Karpas-422 (cell line): Measurements from ENCODE around the gene PKHD1. TPM values are rescaled to one million over a fixed set of nuclear protein-coding genes. Genes with fewer than 3 reads are reported as not detected.

Experiments used
- DNase-seq: peaks from one replicate; pipeline ENCODE4 v3.0.0-alpha.2; 2015
- H2AFZ ChIP-seq: fragments of 200-600 bp; sonication (generic); 2 replicates; pipeline ENCODE4 v1.6.1; 2014; ENCODE audit warnings: antibody characterized with exemption, low read length, mixed read lengths
- H3K27ac ChIP-seq: fragments of 200-600 bp; sonication (generic); 2 replicates; pipeline ENCODE4 v1.5.1; 2014; ENCODE audit warnings: mild to moderate bottlenecking, low read length, moderate library complexity
- H3K27me3 ChIP-seq: fragments of 200-600 bp; sonication (generic); 2 replicates; pipeline ENCODE4 v1.6.1; 2014; ENCODE audit warnings: low read length, mixed read lengths
- H3K36me3 ChIP-seq: fragments of 200-600 bp; sonication (generic); 2 replicates; pipeline ENCODE4 v1.6.1; 2014; ENCODE audit warnings: low read length, mixed read lengths; ENCODE audit not compliant: insufficient read depth
- H3K4me1 ChIP-seq: fragments of 200-600 bp; sonication (generic); 2 replicates; pipeline ENCODE4 v1.6.1; 2014; ENCODE audit warnings: mild to moderate bottlenecking, low read length, mixed read lengths
- H3K4me2 ChIP-seq: fragments of 200-600 bp; sonication (generic); 2 replicates; pipeline ENCODE4 v1.6.1; 2014; ENCODE audit warnings: low read length, low read depth, mild to moderate bottlenecking; ENCODE audit not compliant: poor library complexity, severe bottlenecking
- H3K4me3 ChIP-seq: fragments of 200-600 bp; sonication (generic); 2 replicates; pipeline ENCODE4 v1.5.1; 2014; ENCODE audit warnings: mild to moderate bottlenecking, antibody characterized with exemption, low read length, mixed read lengths
- H3K79me2 ChIP-seq: fragments of 200-600 bp; sonication (generic); 2 replicates; pipeline ENCODE4 v1.6.1; 2014; ENCODE audit warnings: mild to moderate bottlenecking, low read length, mixed read lengths
- H3K9ac ChIP-seq: fragments of 200-600 bp; sonication (generic); 2 replicates; pipeline ENCODE4 v1.6.0; 2014; ENCODE audit warnings: low read length
- H3K9me2 ChIP-seq: fragments of 200-600 bp; sonication (generic), shearing (Covaris generic); replicated peaks from 2 replicates; pipeline ENCODE4 v1.6.0; 2014; ENCODE audit warnings: mild to moderate bottlenecking, low read length, moderate library complexity; ENCODE audit not compliant: insufficient read depth
- H3K9me3 ChIP-seq: fragments of 300-700, 200-600 bp; sonication (generic); 2 replicates; pipeline ENCODE4 v1.6.1; 2014; ENCODE audit warnings: low read length, mixed read lengths
- H4K20me1 ChIP-seq: fragments of 200-600 bp; sonication (generic); 2 replicates; pipeline ENCODE4 v1.6.1; 2014; ENCODE audit warnings: mild to moderate bottlenecking, antibody characterized with exemption, low read length, low read depth; ENCODE audit not compliant: insufficient read depth
- total RNA-seq: library from RNA; depleted of rRNA; stranded (reverse); fragments of >200 nt; shearing (Covaris generic); gene quantifications from 2 replicates; pipeline ENCODE4 v1.2.3, GENCODE V29; 2014; ENCODE audit warnings: low replicate concordance

The PKHD1 gene
- total RNA-seq, 1 experiment from 2014 or later, result 0.11 TPM

- H3K79me2 ChIP-seq, result no peaks in the 10 kb centered on the region
- no peaks in the 10 kb centered on the region for H3K27me3 ChIP-seq
- no peaks in the 10 kb centered on the region for H4K20me1 ChIP-seq
- no peak overlapping the region for H3K4me3 ChIP-seq
- no peak overlapping the region for H3K4me2 ChIP-seq
- H3K4me1 ChIP-seq, result no peaks in the 10 kb centered on the region
- no peaks in the 10 kb centered on the region for H3K9me3 ChIP-seq
- peak; percentile 64 for DNase-seq
- H2AFZ ChIP-seq, result no peak overlapping the region
- H3K9ac ChIP-seq, result no peak overlapping the region
- no peak overlapping the region for H3K27ac ChIP-seq
- H3K9me2 ChIP-seq, result no peaks in the 10 kb centered on the region
- H3K36me3 ChIP-seq, result no peaks in the 10 kb centered on the region
These were observed 243.1 kb downstream of the PKHD1 start for GRCh38 chr6:51844336-51844735.

- Histone ChIP-seq H3K27me3 (no peaks in the 10 kb centered on the region), H3K9me2 (no peaks in the 10 kb centered on the region), H3K9me3 (no peaks in the 10 kb centered on the region), H3K4me3 (no peak overlapping the region), H3K27ac (no peak overlapping the region), H3K36me3 (no peaks in the 10 kb centered on the region), H3K4me2 (no peak overlapping the region), H3K79me2 (no peaks in the 10 kb centered on the region), H2AFZ (no peak overlapping the region), H4K20me1 (no peaks in the 10 kb centered on the region), H3K4me1 (no peaks in the 10 kb centered on the region), H3K9ac (no peak overlapping the region)
- DNase-seq, result no peak
These were observed 243.9 kb downstream of the PKHD1 start for GRCh38 chr6:51843456-51844056.

DNA sequence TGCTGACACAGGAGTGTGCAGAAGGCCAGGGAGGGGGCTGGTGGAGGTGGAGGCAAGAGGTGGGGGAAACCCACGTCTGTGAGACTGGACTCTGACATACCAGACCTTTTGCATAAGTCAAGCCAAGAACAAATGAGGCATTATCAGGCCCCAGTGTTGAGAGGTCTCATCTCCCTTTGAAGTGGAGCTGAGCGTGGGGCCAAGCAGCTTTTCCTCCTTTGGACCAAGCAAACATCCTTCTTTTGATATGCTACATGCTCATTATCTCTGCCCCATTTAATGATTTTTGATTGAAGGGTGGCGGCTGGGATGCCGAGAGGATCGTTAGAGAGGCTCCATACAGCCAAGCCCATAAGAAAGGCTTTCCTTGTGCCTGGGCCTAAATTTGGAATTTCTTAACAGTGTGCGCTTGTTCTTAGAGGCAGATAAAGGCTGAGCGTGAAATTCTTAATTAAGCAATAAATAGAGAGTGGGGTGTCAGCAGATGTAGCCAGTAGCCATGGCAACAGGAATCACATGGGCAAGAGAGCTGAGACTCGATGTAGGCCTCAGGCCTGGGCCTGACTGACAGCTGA is 244.5 kb downstream of the PKHD1 start:
- no peak for DNase-seq
- no peaks in the 10 kb centered on the region for H3K9me2 ChIP-seq
- H3K4me1 ChIP-seq, result no peaks in the 10 kb centered on the region
- no peaks in the 10 kb centered on the region for H3K79me2 ChIP-seq
- no peaks in the 10 kb centered on the region for H4K20me1 ChIP-seq
- no peak overlapping the region for H3K4me2 ChIP-seq
- H3K9me3 ChIP-seq, result no peaks in the 10 kb centered on the region
- no peaks in the 10 kb centered on the region for H3K36me3 ChIP-seq
- H3K9ac ChIP-seq, result no peak overlapping the region
- H3K27me3 ChIP-seq, result no peaks in the 10 kb centered on the region
- no peak overlapping the region for H2AFZ ChIP-seq
- no peak overlapping the region for H3K27ac ChIP-seq
- H3K4me3 ChIP-seq, result no peak overlapping the region

DNA sequence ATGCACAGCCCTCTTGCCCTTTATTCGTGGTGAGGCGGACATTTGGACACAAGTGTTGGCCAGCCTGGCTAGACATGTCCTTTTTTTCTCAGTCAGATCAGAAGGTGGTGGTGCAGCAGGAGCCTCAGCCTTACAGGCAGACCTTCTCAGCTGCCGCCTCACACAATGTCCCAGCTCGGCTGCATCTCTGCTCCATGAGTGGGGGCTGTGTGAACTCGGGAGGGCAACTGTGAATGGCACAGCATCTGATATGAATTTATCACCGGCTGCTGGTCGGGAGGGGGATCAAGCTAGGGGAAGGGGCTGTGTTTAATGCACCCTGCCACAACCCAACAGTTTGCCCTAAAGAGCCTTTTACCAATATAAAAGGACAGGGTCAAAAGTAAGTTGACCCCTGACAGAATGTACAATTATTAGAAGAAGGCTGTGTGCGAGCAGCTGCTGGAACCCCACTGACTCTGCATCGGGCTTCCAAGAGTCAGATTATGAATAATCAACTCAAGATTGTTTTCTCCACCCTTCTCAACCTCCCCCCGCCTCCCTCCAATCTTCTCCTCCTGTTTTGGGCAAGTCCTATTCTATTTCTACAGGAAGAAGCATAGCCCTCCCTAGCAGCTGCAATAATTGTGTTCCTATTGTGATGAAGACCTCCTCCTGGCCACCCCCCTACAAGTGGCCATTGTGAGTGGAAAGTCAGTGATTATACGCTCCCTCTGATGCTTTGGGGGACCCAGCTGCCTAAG is 245.2 kb downstream of the PKHD1 start:
- no peak for DNase-seq
- Histone ChIP-seq H3K36me3 (no peaks in the 10 kb centered on the region), H3K4me1 (no peaks in the 10 kb centered on the region), H3K4me3 (no peak overlapping the region), H3K9me2 (no peaks in the 10 kb centered on the region), H2AFZ (no peak overlapping the region), H3K27ac (no peak overlapping the region), H3K27me3 (no peaks in the 10 kb centered on the region), H4K20me1 (no peaks in the 10 kb centered on the region), H3K9ac (no peak overlapping the region), H3K9me3 (no peaks in the 10 kb centered on the region), H3K79me2 (no peaks in the 10 kb centered on the region), H3K4me2 (no peak overlapping the region)

DNA sequence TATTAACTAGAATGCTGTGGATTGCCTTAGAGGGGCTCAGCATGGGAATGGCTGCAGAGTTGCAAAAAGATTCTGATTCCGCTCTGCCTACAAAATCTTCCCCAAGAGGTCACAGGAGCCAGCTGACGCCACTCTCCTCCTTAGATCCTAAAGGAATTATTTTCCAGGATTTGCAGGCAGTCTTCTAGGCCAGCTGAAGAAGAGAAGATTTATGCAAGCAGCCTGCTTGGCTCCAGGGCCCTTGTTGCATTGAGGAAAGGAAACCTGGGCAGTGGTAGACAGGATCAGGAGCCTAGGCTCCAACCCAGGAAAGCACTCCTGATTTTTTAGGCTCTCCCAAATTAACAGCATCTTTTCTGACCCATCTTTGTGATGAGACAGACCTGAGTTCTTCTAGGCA is 245.8 kb downstream of the PKHD1 start:
- no peak overlapping the region for H3K9ac ChIP-seq
- H3K9me3 ChIP-seq, result no peaks in the 10 kb centered on the region
- no peaks in the 10 kb centered on the region for H3K79me2 ChIP-seq
- DNase-seq, result no peak
- no peaks in the 10 kb centered on the region for H4K20me1 ChIP-seq
- no peak overlapping the region for H3K27ac ChIP-seq
- no peaks in the 10 kb centered on the region for H3K4me1 ChIP-seq
- H2AFZ ChIP-seq, result no peak overlapping the region
- H3K27me3 ChIP-seq, result no peaks in the 10 kb centered on the region
- no peak overlapping the region for H3K4me3 ChIP-seq
- H3K36me3 ChIP-seq, result no peaks in the 10 kb centered on the region
- H3K4me2 ChIP-seq, result no peak overlapping the region
- no peaks in the 10 kb centered on the region for H3K9me2 ChIP-seq

GRCh38 chr6:51839726-51840374 is 247.6 kb downstream of the PKHD1 start:
- H3K4me3 ChIP-seq, result no peak overlapping the region
- H3K36me3 ChIP-seq, result no peaks in the 10 kb centered on the region
- no peaks in the 10 kb centered on the region for H3K79me2 ChIP-seq
- H3K9me3 ChIP-seq, result no peaks in the 10 kb centered on the region
- H3K27me3 ChIP-seq, result no peaks in the 10 kb centered on the region
- H3K27ac ChIP-seq, result no peak overlapping the region
- no peaks in the 10 kb centered on the region for H3K4me1 ChIP-seq
- H3K9me2 ChIP-seq, result no peaks in the 10 kb centered on the region
- H4K20me1 ChIP-seq, result no peaks in the 10 kb centered on the region
- H2AFZ ChIP-seq, result no peak overlapping the region
- no peak overlapping the region for H3K4me2 ChIP-seq
- no peak overlapping the region for H3K9ac ChIP-seq
- DNase-seq, result no peak

DNA sequence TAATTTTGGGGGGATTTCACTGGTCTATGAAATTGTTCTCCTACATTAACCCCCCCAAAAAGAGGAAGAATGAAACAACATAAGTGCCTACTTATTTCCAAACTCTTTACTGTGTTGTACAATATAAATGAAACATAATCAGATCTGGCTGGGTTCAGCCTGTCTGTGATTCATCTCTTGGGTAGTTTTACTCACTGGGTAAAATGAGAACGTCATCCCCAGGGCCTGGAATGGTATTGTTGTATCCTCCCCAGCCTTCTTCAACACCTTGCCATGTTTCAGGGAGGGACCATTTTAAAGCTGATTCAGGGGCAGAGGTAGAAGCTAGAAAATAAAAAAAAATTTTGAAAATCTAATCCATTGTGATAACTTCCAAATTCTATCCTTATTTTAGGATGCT is 256.7 kb downstream of the PKHD1 start:
- no peaks in the 10 kb centered on the region for H3K9me2 ChIP-seq
- no peak overlapping the region for H2AFZ ChIP-seq
- no peak overlapping the region for H3K9ac ChIP-seq
- H3K79me2 ChIP-seq, result no peaks in the 10 kb centered on the region
- H3K27ac ChIP-seq, result no peak overlapping the region
- H3K27me3 ChIP-seq, result no peaks in the 10 kb centered on the region
- H4K20me1 ChIP-seq, result no peaks in the 10 kb centered on the region
- H3K4me2 ChIP-seq, result no peak overlapping the region
- no peaks in the 10 kb centered on the region for H3K36me3 ChIP-seq
- H3K4me1 ChIP-seq, result no peaks in the 10 kb centered on the region
- H3K4me3 ChIP-seq, result no peak overlapping the region
- H3K9me3 ChIP-seq, result no peaks in the 10 kb centered on the region
- no peak for DNase-seq

DNA sequence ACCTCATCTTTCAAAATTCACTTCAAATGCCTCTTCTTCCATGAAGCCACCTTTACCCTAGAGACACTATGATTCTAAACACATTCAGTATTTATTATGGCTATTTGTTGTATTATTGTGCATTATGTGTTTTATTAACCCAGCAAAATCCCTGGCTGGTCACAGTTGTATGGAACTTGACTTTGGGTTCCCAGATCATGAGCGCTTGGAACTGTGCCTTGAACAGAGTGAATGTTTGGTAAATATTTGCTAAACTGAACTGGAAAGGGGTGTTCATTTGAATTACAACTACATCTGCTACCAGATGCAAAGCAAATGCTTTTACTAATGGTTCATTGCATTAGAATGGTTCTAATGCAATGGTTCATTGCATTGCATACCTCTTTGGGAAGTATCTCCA is 259.8 kb downstream of the PKHD1 start:
- Histone ChIP-seq H3K79me2 (no peaks in the 10 kb centered on the region), H3K9me3 (no peaks in the 10 kb centered on the region), H3K9ac (no peak overlapping the region), H3K36me3 (no peaks in the 10 kb centered on the region), H3K4me1 (no peaks in the 10 kb centered on the region), H4K20me1 (no peaks in the 10 kb centered on the region), H3K9me2 (no peaks in the 10 kb centered on the region), H3K27me3 (no peaks in the 10 kb centered on the region), H3K27ac (no peak overlapping the region), H3K4me3 (no peak overlapping the region), H2AFZ (no peak overlapping the region), H3K4me2 (no peak overlapping the region)
- DNase-seq, result no peak
